Natural killer cell (primary cell): Measurements from ENCODE around the gene LSAMP. TPM values are rescaled to one million over a fixed set of nuclear protein-coding genes. Genes with fewer than 3 reads are reported as not detected.

Experiments
- ATAC-seq, 3 donors: fragments of 150-1000 bp in 2 of 3; fragments of 200-7000 bp in 1 of 3; cut with Tn5 transposase; 1 replicate in 1 of 3; 2 replicates in 2 of 3; pipeline ENCODE4 v1.10.0; 2021; ENCODE audit warnings: mild to moderate bottlenecking in 2 of 3, moderate library complexity in 2 of 3
- DNase-seq, 2 donors: peaks; one replicate each; pipeline versions ENCODE4 v3.0.0 to v3.0.0-alpha.2; 2013 to 2021; ENCODE audit warnings: mixed read lengths in 1 of 2
- H3K27ac ChIP-seq: one replicate; pipeline ENCODE4 v1.5.1; 2013; ENCODE audit warnings: mild to moderate bottlenecking, low read length
- H3K27me3 ChIP-seq: one replicate; pipeline ENCODE4 v1.6.1; 2013; ENCODE audit warnings: low read length; ENCODE audit not compliant: control insufficient read depth, insufficient read depth
- H3K36me3 ChIP-seq: one replicate; pipeline ENCODE4 v1.6.1; 2013; ENCODE audit warnings: low read length; ENCODE audit not compliant: control insufficient read depth, insufficient read depth
- H3K4me1 ChIP-seq: one replicate; pipeline ENCODE4 v1.6.1; 2013; ENCODE audit warnings: low read length; ENCODE audit not compliant: control insufficient read depth, insufficient read depth
- H3K4me3 ChIP-seq: one replicate; pipeline ENCODE4 v1.5.1; 2013; ENCODE audit warnings: low read length
- H3K9me3 ChIP-seq: one replicate; pipeline ENCODE4 v1.6.1; 2013; ENCODE audit warnings: low read length; ENCODE audit not compliant: control insufficient read depth, insufficient read depth
- H3K27ac Mint-ChIP-seq, 2 donors: one replicate each; pipeline ENCODE4 v1.8.0; 2022; ENCODE audit warnings: mild to moderate bottlenecking in 2 of 2, mixed read lengths in 2 of 2, moderate library complexity in 1 of 2
- H3K27me3 Mint-ChIP-seq, 2 donors: one replicate each; pipeline ENCODE4 v1.8.0; 2022; ENCODE audit warnings: low read depth in 2 of 2, mixed read lengths in 2 of 2
- H3K36me3 Mint-ChIP-seq: one replicate; pipeline ENCODE4 v1.8.0; 2022; ENCODE audit warnings: mixed read lengths
- H3K4me1 Mint-ChIP-seq, 2 donors: one replicate each; pipeline ENCODE4 v1.8.0; 2022; ENCODE audit warnings: mixed read lengths in 2 of 2
- H3K4me3 Mint-ChIP-seq: one replicate; pipeline ENCODE4 v1.8.0; 2022; ENCODE audit warnings: mild to moderate bottlenecking, moderate library complexity, mixed read lengths
- H3K9me3 Mint-ChIP-seq, 2 donors: one replicate each; pipeline ENCODE4 v1.8.0; 2022; ENCODE audit warnings: mixed read lengths in 2 of 2
- CTCF ChIP-seq: fragments of 200-600 bp; IDR thresholded peaks from one replicate; pipeline ENCODE4 v1.8.0; 2022; ENCODE audit warnings: antibody characterized with exemption
- WGBS: methylation state at CpG from one replicate; pipeline ENCODE4 v1.1.7; 2013; ENCODE audit warnings: missing lambda C conversion rate; ENCODE audit not compliant: insufficient coverage; 5-methylcytosine and 5-hydroxymethylcytosine counted together
- intact Hi-C: fragments of 100-400 bp; cut with micrococcal nuclease; formaldehyde crosslinking; loops from one replicate; pipeline ENCODE4 v1.14.2; 2022
- total RNA-seq, 4 donors: library from RNA; stranded (reverse); fragments of 120-200 nt in 1 of 4; gene quantifications; one replicate each; pipeline versions ENCODE4 v1.2.3 to v1.2.4, GENCODE V29; 2013 to 2022

Gene LSAMP
- total RNA-seq, 3 donors from 2014 or later (not counting 1 experiment from before 2014, with no cell fraction given) = not detected

DNA sequence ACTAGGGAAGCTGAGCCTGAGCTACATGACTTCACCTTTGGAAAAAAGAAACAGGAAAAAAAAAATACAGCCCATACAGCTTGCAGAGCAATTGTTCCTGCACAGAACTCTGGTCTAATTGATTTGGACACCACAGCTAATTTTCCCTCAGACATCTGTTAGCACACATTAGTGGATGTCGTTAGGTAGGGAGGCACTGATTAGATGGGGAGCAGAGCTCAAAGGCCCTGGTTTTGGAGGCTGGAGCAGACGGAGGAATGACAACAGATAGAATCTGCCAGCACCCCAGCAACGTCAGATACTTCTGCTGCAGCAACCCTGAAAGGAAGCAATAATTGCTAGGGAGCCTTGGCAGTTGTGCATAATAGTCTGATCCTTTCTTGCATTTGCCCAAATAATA is 398.9 kb downstream of the LSAMP start:
- ATAC-seq (no peak), DNase-seq (no peak)
- intact Hi-C loops = no loop called here
- Histone ChIP-seq H3K27ac (no peak overlapping the region), H3K4me1 (no peaks in the 10 kb centered on the region), H3K4me3 (no peak overlapping the region), H3K36me3 (no peaks in the 10 kb centered on the region), H3K27me3 (no peaks in the 10 kb centered on the region), H3K9me3 (no peaks in the 10 kb centered on the region)
- H3K4me3 Mint-ChIP-seq = no peak overlapping the region
- no peaks in the 10 kb centered on the region for H3K4me1 Mint-ChIP-seq
- H3K27ac Mint-ChIP-seq = no peak overlapping the region
- 57% methylated on average over 3 of the region's 3 CpGs for WGBS
- no peaks in the 10 kb centered on the region for H3K36me3 Mint-ChIP-seq
- H3K9me3 Mint-ChIP-seq = peaks cover 4 to 5% of the 10 kb centered on the region in 2 donors
- no peaks in the 10 kb centered on the region for H3K27me3 Mint-ChIP-seq
- no peak for TF ChIP-seq CTCF

DNA sequence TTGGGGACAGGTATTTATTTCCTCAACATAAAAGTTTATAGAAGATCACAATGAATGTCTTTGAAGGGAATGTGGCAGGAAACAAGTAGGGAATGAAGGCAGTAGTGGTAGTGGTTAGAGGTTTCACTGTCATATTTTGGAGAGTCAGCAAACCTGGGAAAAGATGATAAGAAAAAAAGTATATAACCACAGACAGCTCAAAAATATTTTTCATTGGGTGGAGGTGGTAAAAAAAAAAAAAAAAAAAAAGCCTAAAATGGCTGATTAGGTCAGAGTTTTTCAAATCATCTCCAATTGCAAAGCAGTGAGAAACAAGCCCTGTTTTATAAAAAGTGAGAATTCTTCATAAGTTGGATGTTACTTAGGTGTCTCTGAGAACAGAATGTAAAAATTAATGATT is 400.0 kb downstream of the LSAMP start:
- ATAC-seq (no peak), DNase-seq (no peak)
- Mint-ChIP-seq H3K4me3 (no peak overlapping the region), H3K36me3 (no peaks in the 10 kb centered on the region), H3K9me3 (peaks cover 5 to 6% of the 10 kb centered on the region in 2 donors), H3K27ac (no peak overlapping the region), H3K4me1 (no peaks in the 10 kb centered on the region), H3K27me3 (no peaks in the 10 kb centered on the region)
- intact Hi-C loops = no loop called here
- Histone ChIP-seq H3K4me3 (no peak overlapping the region), H3K4me1 (no peaks in the 10 kb centered on the region), H3K9me3 (no peaks in the 10 kb centered on the region), H3K36me3 (no peaks in the 10 kb centered on the region), H3K27me3 (no peaks in the 10 kb centered on the region), H3K27ac (no peak overlapping the region)
- no peak for TF ChIP-seq CTCF

GRCh38 chr3:116040152-116040551 is 405.1 kb downstream of the LSAMP start:
- H3K4me1 ChIP-seq = no peaks in the 10 kb centered on the region
- H3K27me3 ChIP-seq = no peaks in the 10 kb centered on the region
- no peak overlapping the region for H3K4me3 Mint-ChIP-seq
- H3K36me3 ChIP-seq = no peaks in the 10 kb centered on the region
- no peak overlapping the region for H3K4me3 ChIP-seq
- H3K4me1 Mint-ChIP-seq = no peaks in the 10 kb centered on the region
- 90% methylated on average over 3 of the region's 3 CpGs for WGBS
- H3K36me3 Mint-ChIP-seq = no peaks in the 10 kb centered on the region
- intact Hi-C loops = no loop called here
- no peaks in the 10 kb centered on the region for H3K27me3 Mint-ChIP-seq
- peaks cover 6 to 7% of the 10 kb centered on the region in 2 donors for H3K9me3 Mint-ChIP-seq
- no peak overlapping the region for H3K27ac ChIP-seq
- no peak overlapping the region for H3K27ac Mint-ChIP-seq
- TF ChIP-seq CTCF = no peak
- DNase-seq (no peak), ATAC-seq (no peak)
- no peaks in the 10 kb centered on the region for H3K9me3 ChIP-seq

- intact Hi-C loops = no loop called here
- H3K36me3 ChIP-seq = no peaks in the 10 kb centered on the region
- no peak for DNase-seq
- H3K27ac Mint-ChIP-seq = no peak overlapping the region
- H3K4me1 Mint-ChIP-seq = no peaks in the 10 kb centered on the region
- H3K27me3 Mint-ChIP-seq = no peaks in the 10 kb centered on the region
- no peak for ATAC-seq
- no peak for TF ChIP-seq CTCF
- H3K4me3 Mint-ChIP-seq = no peak overlapping the region
- H3K27ac ChIP-seq = no peak overlapping the region
- 72% methylated on average over 3 of the region's 4 CpGs for WGBS
- H3K9me3 ChIP-seq = no peaks in the 10 kb centered on the region
- no peaks in the 10 kb centered on the region for H3K4me1 ChIP-seq
- peaks cover 6 to 7% of the 10 kb centered on the region in 2 donors for H3K9me3 Mint-ChIP-seq
- no peaks in the 10 kb centered on the region for H3K36me3 Mint-ChIP-seq
- H3K27me3 ChIP-seq = no peaks in the 10 kb centered on the region
- no peak overlapping the region for H3K4me3 ChIP-seq
These were observed 405.7 kb downstream of the LSAMP start for GRCh38 chr3:116039651-116039985.
